T-cell (primary cell): ENCODE data around the gene WIPF1. TPM values are rescaled to one million over a fixed set of nuclear protein-coding genes. Genes with fewer than 3 reads are reported as not detected.

Experiments used
- ATAC-seq, 4 experiments: fragments of 200-7000 bp in 3 of 4; fragments of 150-1000 bp in 1 of 4; cut with Tn5 transposase; replicated peaks in 1 of 4; 1 replicate in 3 of 4; 2 replicates in 1 of 4; pipeline ENCODE4 v1.10.0; 2021; ENCODE audit warnings: moderate library complexity in 3 of 4, mild to moderate bottlenecking in 2 of 4, moderate number of reproducible peaks in 1 of 4
- CTCF ChIA-PET, 2 donors: fragments of 300-600 bp; sonication (Branson Sonifier 250); formaldehyde crosslinking; loops; one replicate each; lab custom pipeline; 2022; ENCODE audit warnings: antibody characterized with exemption in 2 of 2; lab: Charles Lee
- POLR2A ChIA-PET, 2 donors: fragments of 300-600 bp; sonication (Branson Sonifier 250); formaldehyde crosslinking; loops; one replicate each; lab custom pipeline; 2022; ENCODE audit warnings: antibody characterized with exemption in 2 of 2; lab: Charles Lee
- DNase-seq, 35 experiments: peaks; one replicate each; pipeline versions ENCODE4 v3.0.0 to v3.0.0-alpha.2; 2013 to 2023
- H3K27ac ChIP-seq: one replicate; pipeline ENCODE4 v1.5.1; 2013; ENCODE audit warnings: low read length
- H3K27me3 ChIP-seq, 2 experiments: replicated peaks in 1 of 2; 1 replicate in 1 of 2; 2 replicates in 1 of 2; pipeline versions ENCODE4 v1.6.1 to v1.7.0; 2013; ENCODE audit warnings: low read length in 1 of 2, mixed read lengths in 1 of 2; ENCODE audit not compliant: control insufficient read depth in 2 of 2, insufficient read depth in 2 of 2; ENCODE audit errors: extremely low read depth in 1 of 2
- H3K36me3 ChIP-seq, 2 donors: 1 replicate in 1 of 2; 2 replicates in 1 of 2; pipeline versions ENCODE4 v1.6.1 to v1.7.0; 2013; ENCODE audit warnings: low read length in 1 of 2; ENCODE audit not compliant: control insufficient read depth in 2 of 2, insufficient read depth in 1 of 2; ENCODE audit errors: extremely low read depth in 1 of 2
- H3K4me1 ChIP-seq, 2 experiments: 1 replicate in 1 of 2; 2 replicates in 1 of 2; pipeline versions ENCODE4 v1.6.1 to v1.7.0; 2013; ENCODE audit warnings: low read length in 2 of 2, mixed read lengths in 1 of 2; ENCODE audit not compliant: insufficient read depth in 2 of 2, control insufficient read depth in 1 of 2; ENCODE audit errors: extremely low read depth in 1 of 2
- H3K4me3 ChIP-seq, 2 donors: 1 replicate in 1 of 2; 2 replicates in 1 of 2; pipeline versions ENCODE4 v1.5.1 to v1.7.0; 2013; ENCODE audit warnings: mild to moderate bottlenecking in 2 of 2, low read length in 1 of 2, moderate library complexity in 1 of 2; ENCODE audit not compliant: control insufficient read depth in 1 of 2; ENCODE audit errors: extremely low read depth in 1 of 2
- H3K9me3 ChIP-seq: 2 replicates; pipeline ENCODE4 v1.7.0; 2013
- H3K27ac Mint-ChIP-seq, 2 donors: one replicate each; pipeline ENCODE4 v1.8.0; 2020 to 2021; ENCODE audit warnings: mild to moderate bottlenecking in 2 of 2, mixed read lengths in 2 of 2
- H3K27me3 Mint-ChIP-seq, 2 donors: one replicate each; pipeline ENCODE4 v1.8.0; 2021 to 2022; ENCODE audit warnings: mixed read lengths in 2 of 2
- H3K36me3 Mint-ChIP-seq: one replicate; pipeline ENCODE4 v1.8.0; 2021; ENCODE audit warnings: mixed read lengths
- H3K4me1 Mint-ChIP-seq, 3 donors: one replicate each; pipeline ENCODE4 v1.8.0; 2020 to 2022; ENCODE audit warnings: mixed read lengths in 3 of 3, mild to moderate bottlenecking in 1 of 3
- H3K4me3 Mint-ChIP-seq, 3 donors: one replicate each; pipeline ENCODE4 v1.8.0; 2020 to 2022; ENCODE audit warnings: mild to moderate bottlenecking in 3 of 3, mixed read lengths in 3 of 3, moderate library complexity in 3 of 3
- H3K9me3 Mint-ChIP-seq, 3 donors: one replicate each; pipeline ENCODE4 v1.8.0; 2020 to 2022; ENCODE audit warnings: mixed read lengths in 3 of 3
- WGBS: methylation state at CpG from one replicate; pipeline ENCODE4 v1.1.5; 2013; ENCODE audit warnings: missing lambda C conversion rate; ENCODE audit not compliant: insufficient coverage; 5-methylcytosine and 5-hydroxymethylcytosine counted together
- total RNA-seq, 35 experiments: library from RNA in 6 of 35; stranded (reverse) in 6 of 35; fragments of 120-200 nt in 1 of 35; gene quantifications; one replicate each; pipeline versions ENCODE4 v1.2.1 to v1.2.4 and lab custom pipeline; 2013 to 2026

Gene WIPF1
- total RNA-seq, 5 donors from 2014 or later (not counting 1 experiment from before 2014, with no cell fraction given): 349 to 412 (median 372) TPM

- Histone ChIP-seq H3K36me3 (peaks cover 12 to 94% of the 10 kb centered on the region in 2 donors), H3K27ac (peak overlapping the region; percentile 13), H3K9me3 (no peaks in the 10 kb centered on the region), H3K4me3 (no peak overlapping the region), H3K27me3 (no peaks in the 10 kb centered on the region), H3K4me1 (no peaks in the 10 kb centered on the region)
- Mint-ChIP-seq H3K27me3 (no peaks in the 10 kb centered on the region), H3K4me1 (peaks cover 10 to 17% (median 10%) of the 10 kb centered on the region in 3 donors), H3K36me3 (peaks cover 64% of the 10 kb centered on the region), H3K4me3 (no peak overlapping the region), H3K9me3 (no peaks in the 10 kb centered on the region), H3K27ac (peak overlapping the region in 1 of 2 donors; percentile 28)
- no peak for DNase-seq
- CTCF ChIA-PET: interaction anchor here (0.5 to 0.6 kb wide), 2 partner anchors 10 to 34 kb away, joined by 3 read pairs; no protein-coding TSS in a partner anchor
- POLR2A ChIA-PET: interaction anchor here (0.6 to 0.8 kb wide), 2 partner anchors 10 to 93 kb away, joined by 5 read pairs; no protein-coding TSS in a partner anchor
- WGBS: 100% methylated on average over 1 of the region's 5 CpGs
- ATAC-seq: no peak
Observed at GRCh38 chr2:174563530-174564282, 33.9 kb downstream of the WIPF1 start.

GRCh38 chr2:174561972-174562370 lies 35.6 kb downstream of the WIPF1 start:
- POLR2A ChIA-PET: no interaction called here
- Mint-ChIP-seq H3K36me3 (peaks cover 52% of the 10 kb centered on the region), H3K4me3 (no peak overlapping the region), H3K4me1 (peaks cover 10 to 16% (median 13%) of the 10 kb centered on the region in 3 donors), H3K27ac (peak overlapping the region; percentile 43 to 44), H3K27me3 (no peaks in the 10 kb centered on the region), H3K9me3 (no peaks in the 10 kb centered on the region)
- no peaks in the 10 kb centered on the region for H3K4me1 ChIP-seq
- no peak for ATAC-seq
- no peak overlapping the region for H3K27ac ChIP-seq
- no peak overlapping the region for H3K4me3 ChIP-seq
- H3K9me3 ChIP-seq: no peaks in the 10 kb centered on the region
- H3K36me3 ChIP-seq: peaks cover 7 to 90% of the 10 kb centered on the region in 2 donors
- 76% methylated on average over 3 of the region's 5 CpGs for WGBS
- no peaks in the 10 kb centered on the region for H3K27me3 ChIP-seq
- DNase-seq: no peak
- CTCF ChIA-PET: interaction anchor here in 1 of 2 donors (0.9 kb wide), 1 partner anchor 100 kb away, joined by 3 read pairs; no protein-coding TSS in a partner anchor

GRCh38 chr2:174561283-174561971 lies 36.2 kb downstream of the WIPF1 start:
- peaks cover 47% of the 10 kb centered on the region for H3K36me3 Mint-ChIP-seq
- H3K9me3 Mint-ChIP-seq: no peaks in the 10 kb centered on the region
- DNase-seq: no peak
- H3K27me3 Mint-ChIP-seq: no peaks in the 10 kb centered on the region
- ChIA-PET CTCF (interaction anchor here (0.9 to 1.6 kb wide), 2 partner anchors 98 to 99 kb away, joined by 3 to 4 read pairs; no protein-coding TSS in a partner anchor), POLR2A (interaction anchor here in 1 of 2 donors (0.5 kb wide), 1 partner anchor 72 kb away, joined by 3 read pairs; no protein-coding TSS in a partner anchor)
- peaks cover 10 to 15% (median 13%) of the 10 kb centered on the region in 3 donors for H3K4me1 Mint-ChIP-seq
- Histone ChIP-seq H3K9me3 (no peaks in the 10 kb centered on the region), H3K27me3 (no peaks in the 10 kb centered on the region), H3K4me1 (no peaks in the 10 kb centered on the region), H3K4me3 (no peak overlapping the region), H3K36me3 (peaks cover 7 to 86% of the 10 kb centered on the region in 2 donors), H3K27ac (peak overlapping the region; percentile 16)
- WGBS: 88% methylated on average over 3 of the region's 8 CpGs
- ATAC-seq: no peak
- H3K4me3 Mint-ChIP-seq: no peak overlapping the region
- H3K27ac Mint-ChIP-seq: peak overlapping the region; percentile 37 to 85

GRCh38 chr2:174560737-174561136 lies 36.9 kb downstream of the WIPF1 start:
- CTCF ChIA-PET: interaction anchor here (1.0 to 1.6 kb wide), 2 partner anchors 74 to 98 kb away, joined by 3 to 4 read pairs; partner anchors contain the start of gene GPR155 (in 1 of the 2)
- H3K4me1 Mint-ChIP-seq: peaks cover 14 to 19% (median 18%) of the 10 kb centered on the region in 3 donors
- H3K9me3 Mint-ChIP-seq: no peaks in the 10 kb centered on the region
- Histone ChIP-seq H3K27me3 (no peaks in the 10 kb centered on the region), H3K4me3 (no peak overlapping the region), H3K27ac (peak overlapping the region; percentile 16), H3K36me3 (peaks cover 7 to 81% of the 10 kb centered on the region in 2 donors), H3K4me1 (no peaks in the 10 kb centered on the region), H3K9me3 (no peaks in the 10 kb centered on the region)
- H3K4me3 Mint-ChIP-seq: no peak overlapping the region
- H3K27me3 Mint-ChIP-seq: no peaks in the 10 kb centered on the region
- no peak for DNase-seq
- POLR2A ChIA-PET: interaction anchor here in 1 of 2 donors (0.5 to 1.2 kb wide), 2 partner anchors 14 to 71 kb away, joined by 3 to 4 read pairs; no protein-coding TSS in a partner anchor
- H3K27ac Mint-ChIP-seq: peak overlapping the region in 1 of 2 donors; percentile 85
- H3K36me3 Mint-ChIP-seq: peaks cover 51% of the 10 kb centered on the region
- no peak for ATAC-seq

- Histone ChIP-seq H3K9me3 (no peaks in the 10 kb centered on the region), H3K27ac (no peak overlapping the region), H3K4me1 (peaks cover 12 to 26% of the 10 kb centered on the region in 2 experiments), H3K4me3 (no peak overlapping the region), H3K36me3 (peaks cover 0 to 34% of the 10 kb centered on the region in 2 donors), H3K27me3 (no peaks in the 10 kb centered on the region)
- Mint-ChIP-seq H3K27me3 (no peaks in the 10 kb centered on the region), H3K9me3 (no peaks in the 10 kb centered on the region), H3K4me3 (no peak overlapping the region), H3K27ac (peak overlapping the region; percentile 44 to 62), H3K4me1 (peaks cover 46 to 50% (median 49%) of the 10 kb centered on the region in 3 donors), H3K36me3 (peaks cover 32% of the 10 kb centered on the region)
- 78% methylated on average over 4 of the region's 4 CpGs for WGBS
- CTCF ChIA-PET: interaction anchor here (1.2 to 1.5 kb wide), 2 partner anchors 93 kb away, joined by 3 to 7 read pairs; no protein-coding TSS in a partner anchor
- POLR2A ChIA-PET: interaction anchor here in 1 of 2 donors (0.6 to 1.3 kb wide), 2 partner anchors 20 to 40 kb away, joined by 3 to 6 read pairs; no protein-coding TSS in a partner anchor
- ATAC-seq (no peak), DNase-seq (no peak)
Observed at GRCh38 chr2:174555998-174556397, 41.6 kb downstream of the WIPF1 start.
